ENCODE measurements around the gene HNRNPA1.

- TF ChIP-seq CTCF (IDR thresholded peaks at IDR 0.05; ENCODE audit: borderline replicate concordance, extremely low read depth, low read length, poor library complexity, severe bottlenecking) (no peak), EZH2 (IDR thresholded peaks at IDR 0.05; ENCODE audit: borderline replicate concordance, low read depth, low read length, severe bottlenecking) (no peak)
Observed at GRCh38 chr12:54286042-54287030, 5.8 kb downstream of the HNRNPA1 start.
